IPS DF 4.7 (cell line): ENCODE measurements around the gene TSSC4.

Experiments
- DNase-seq: peaks from one replicate; pipeline ENCODE4 v3.0.0-alpha.2; 2013; ENCODE audit warnings: low spot score; ENCODE audit errors: extremely low read depth

TSSC4 gene

DNA sequence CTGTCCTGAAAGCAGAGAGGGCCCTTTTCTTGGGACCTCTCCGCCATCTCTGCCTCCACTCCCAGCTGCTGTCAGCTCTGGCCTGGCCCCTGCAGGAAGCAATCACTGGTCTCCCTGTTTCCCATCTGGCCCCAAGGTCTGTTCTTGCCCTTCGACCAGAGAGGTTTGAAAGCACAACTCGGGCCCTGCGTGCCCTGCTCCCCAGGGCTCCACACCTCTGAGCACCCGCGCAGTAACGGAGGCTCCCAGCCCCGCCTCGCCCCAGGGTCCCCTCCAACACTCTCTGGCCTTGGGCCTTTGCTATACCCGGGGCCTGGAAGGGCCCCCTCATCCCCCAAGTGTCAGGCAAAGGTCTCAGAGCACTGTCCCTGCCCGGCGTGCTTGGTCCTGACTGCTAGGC, 31.2 kb upstream of the TSSC4 start:
- no peak for DNase-seq

DNA sequence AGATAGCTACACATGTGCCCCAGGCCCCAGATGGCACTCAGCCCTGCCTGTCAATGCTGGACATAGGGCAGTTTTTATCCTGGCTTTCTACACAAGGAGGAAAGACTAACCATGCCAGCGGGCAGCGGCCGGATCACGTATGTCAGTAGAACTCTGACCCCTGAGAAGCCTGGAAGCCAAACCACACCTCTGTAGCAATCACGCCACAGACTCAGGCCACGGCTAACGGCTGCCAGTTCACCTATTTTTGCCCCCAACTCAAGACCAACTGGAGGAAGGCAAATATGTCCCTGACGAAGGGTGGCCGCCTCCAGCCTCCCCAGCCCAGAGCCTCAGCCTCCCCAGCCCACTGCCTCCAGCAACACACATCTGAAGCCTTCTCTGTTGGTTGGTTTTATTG, 30.7 kb upstream of the TSSC4 start:
- no peak for DNase-seq

DNA sequence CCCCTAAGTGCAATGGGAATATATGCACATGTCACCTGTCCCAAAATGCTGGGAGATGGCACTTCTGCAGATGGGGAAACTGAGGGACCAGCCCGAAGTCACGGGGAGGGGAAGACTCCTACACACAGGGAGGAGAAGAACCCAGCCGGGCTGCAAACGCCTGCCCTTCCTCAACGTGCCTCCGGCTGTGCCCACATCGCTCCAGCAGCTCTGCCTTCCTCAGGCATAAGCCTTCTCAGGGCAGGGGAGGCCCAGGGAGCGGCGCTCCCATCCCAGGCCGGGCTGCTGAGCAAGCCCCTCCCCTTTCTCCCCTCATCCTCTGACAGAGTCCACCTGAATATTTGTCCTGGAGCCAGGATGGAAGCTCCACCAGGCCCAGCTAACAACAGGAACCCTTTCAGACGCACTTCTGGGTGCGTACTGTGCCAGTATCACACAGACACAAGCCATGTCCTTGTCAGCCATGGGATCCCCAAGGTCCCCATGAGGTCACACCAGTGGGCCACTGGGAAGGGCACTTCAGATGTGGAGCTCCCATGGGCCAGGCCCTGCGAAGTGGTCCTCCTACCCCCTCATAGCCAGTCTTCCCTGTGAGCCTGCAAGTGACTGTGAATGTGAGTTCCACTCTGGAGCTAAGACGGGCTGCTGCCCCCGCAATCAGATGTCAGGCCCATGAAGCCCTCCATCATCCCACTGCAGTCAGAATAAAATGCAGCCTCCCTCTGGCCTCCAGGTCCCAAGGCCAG, 25.9 kb upstream of the TSSC4 start:
- no peak for DNase-seq

DNA sequence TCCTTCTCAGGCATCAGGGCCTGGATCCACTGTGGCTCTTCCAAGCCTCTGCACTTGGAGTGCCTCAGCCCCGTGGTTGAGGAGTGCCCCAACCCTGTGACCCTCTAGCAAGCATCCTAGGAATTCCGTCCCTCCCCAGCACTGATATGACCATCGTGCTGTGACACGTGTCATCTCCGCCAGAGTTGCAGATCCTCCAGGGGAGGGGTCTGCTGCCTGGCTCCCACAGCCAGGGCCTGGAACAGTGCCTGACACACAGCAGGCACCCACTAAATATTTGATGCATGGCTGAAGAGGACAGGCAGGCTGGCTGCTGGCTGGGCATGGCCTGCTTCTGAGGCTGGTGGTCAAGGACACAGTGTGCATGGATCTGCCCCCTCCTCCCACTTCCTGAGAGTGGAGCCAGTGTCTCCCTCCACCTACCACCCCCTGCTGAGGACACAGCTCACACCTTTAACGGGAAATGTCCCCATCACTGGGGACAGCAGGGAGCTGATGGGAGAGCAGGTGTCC, 25.2 kb upstream of the TSSC4 start:
- DNase-seq: no peak

DNA sequence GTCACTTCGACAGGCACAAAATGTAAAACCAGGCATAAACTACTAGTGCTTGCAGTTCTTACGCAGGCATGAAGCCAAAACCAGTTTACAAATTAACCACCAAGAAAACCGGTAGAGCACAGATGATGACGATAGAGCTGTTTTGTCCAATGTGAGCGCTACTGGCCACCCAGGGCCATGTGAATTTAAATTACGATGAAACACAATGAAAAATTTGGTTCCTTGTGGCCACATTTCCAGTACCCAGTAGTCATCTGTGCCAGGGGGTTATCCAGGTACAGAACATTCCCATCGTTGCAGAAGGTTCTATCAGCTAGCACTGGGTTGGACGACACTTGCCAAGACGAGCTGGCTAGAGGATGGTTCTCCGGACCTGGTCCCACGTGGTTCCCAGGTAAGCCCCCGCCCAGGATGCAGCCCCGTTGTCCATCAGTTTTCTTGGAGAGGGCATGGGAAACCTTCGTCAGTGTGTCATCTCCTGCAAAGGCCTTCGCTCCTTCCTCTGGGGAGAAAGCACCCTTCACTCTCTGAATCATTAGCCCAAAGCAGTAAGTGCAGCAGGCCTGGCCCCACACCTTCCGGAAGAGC, 24.5 kb upstream of the TSSC4 start:
- DNase-seq: no peak

DNA sequence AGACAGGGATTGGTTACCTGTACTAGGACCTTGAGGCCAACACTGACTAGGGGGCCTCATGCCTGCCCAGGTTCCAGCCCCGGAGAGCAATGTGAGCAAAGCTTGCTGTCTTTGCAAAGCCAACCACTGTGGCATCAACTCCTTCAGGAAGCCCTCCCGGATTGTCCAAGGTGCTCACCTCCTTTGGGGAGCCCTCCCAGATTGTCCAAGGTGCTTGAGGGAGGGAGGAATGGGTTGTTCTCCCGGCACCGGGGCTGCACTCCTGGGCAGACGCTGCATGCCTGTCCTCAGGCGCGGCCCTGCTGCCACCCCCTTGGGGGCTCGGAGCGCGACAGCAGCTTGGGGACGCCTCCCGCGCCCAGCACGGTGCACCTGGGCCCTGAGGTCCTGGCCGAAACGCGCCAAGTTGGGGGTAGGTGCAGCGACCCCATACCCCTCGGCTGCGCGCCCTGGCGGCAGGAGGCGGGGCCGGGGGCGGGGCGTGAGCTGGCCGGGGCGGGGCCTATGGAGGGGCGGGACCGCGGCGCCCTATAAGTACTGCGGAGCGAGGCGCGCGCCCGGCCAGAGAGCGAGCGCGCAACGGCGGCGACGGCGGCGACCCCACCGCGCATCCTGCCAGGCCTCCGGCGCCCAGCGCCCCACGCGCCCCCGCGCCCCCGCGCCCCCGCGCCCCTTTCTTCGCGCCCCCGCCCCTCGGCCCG, 23.6 kb upstream of the TSSC4 start, which contains the start of gene CD81:
Gene CD81, plus strand, starts transcription at position 560 of the 701 bp plus-strand sequence. CDS start 240 bp downstream, outside the sequence.
- no peak for DNase-seq

DNA sequence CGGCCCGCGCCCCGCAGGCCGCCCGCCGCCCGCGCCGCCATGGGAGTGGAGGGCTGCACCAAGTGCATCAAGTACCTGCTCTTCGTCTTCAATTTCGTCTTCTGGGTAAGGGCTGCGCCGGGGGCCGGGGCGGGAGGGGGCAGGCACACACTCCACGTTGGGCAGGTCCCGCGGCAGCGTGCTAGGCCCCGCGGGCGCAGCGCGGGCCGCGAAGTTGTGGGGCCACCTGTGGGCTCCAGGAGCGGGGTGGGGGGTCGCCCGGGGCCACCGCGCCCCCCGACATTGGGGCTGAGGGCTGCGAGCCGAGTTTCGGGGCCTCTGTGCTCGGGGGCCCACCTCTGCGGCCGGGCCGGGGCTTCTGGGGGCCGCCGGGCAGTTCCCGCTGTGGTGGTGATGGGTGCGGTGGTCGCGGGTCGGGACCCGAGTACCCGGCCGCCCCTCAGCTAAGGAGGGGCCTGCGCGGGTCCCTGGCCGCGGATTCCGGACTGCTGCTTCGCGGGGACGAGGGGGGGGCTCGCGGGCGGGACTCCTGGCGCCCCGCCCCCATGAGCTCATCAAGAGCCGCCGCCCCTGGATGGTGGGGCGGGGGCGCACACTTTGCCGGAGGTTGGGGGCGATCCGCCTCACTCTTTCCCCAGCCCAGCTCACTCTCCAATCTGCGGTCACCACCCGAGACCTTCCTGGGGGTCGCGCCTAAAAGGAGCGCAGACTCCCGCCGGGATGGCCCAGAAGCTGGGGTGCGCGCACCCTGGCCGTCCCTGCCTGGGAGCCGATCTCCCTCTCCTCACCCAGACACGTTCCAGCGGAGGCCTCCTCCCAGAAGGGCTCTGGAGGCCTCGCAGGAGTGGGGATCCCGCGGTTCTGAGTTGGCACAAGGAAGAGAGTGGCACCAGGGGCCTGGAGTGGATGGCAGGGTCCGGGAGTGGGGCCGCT, 22.8 kb upstream of the TSSC4 start:
- DNase-seq: no peak

DNA sequence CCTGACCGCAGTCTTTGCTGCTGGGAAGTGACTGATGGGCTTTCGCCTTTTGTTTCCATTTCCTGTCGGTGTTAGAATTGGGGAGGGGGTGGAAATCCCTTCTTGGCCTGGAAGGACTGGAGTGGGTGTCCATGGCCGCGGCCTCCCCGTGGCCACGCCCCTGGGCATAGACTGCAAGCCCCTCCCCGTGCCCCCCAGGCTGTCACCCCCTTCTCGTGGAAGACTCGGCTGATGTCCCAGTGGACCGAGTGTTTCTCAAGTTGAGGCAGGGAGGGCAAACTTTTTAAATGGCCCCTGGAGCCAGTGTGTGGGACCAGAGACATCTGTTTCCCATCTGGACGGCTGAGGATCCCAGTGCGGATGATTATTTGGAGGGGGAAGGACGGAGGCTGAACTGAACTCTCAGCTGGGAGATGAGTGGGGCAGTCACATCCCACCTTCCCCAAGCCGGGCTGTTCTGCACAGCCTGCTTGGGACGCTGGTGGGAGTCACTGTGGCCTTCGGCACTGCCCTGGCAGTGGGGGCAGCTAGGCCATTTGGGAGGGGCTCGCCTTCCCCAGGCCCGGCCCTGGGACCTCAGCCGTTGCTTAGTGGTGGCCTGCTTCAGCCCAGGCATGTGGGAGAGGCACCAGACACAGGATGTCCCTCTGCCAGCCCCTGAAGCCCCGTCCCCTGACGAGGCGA, 21.9 kb upstream of the TSSC4 start:
- DNase-seq: no peak

DNA sequence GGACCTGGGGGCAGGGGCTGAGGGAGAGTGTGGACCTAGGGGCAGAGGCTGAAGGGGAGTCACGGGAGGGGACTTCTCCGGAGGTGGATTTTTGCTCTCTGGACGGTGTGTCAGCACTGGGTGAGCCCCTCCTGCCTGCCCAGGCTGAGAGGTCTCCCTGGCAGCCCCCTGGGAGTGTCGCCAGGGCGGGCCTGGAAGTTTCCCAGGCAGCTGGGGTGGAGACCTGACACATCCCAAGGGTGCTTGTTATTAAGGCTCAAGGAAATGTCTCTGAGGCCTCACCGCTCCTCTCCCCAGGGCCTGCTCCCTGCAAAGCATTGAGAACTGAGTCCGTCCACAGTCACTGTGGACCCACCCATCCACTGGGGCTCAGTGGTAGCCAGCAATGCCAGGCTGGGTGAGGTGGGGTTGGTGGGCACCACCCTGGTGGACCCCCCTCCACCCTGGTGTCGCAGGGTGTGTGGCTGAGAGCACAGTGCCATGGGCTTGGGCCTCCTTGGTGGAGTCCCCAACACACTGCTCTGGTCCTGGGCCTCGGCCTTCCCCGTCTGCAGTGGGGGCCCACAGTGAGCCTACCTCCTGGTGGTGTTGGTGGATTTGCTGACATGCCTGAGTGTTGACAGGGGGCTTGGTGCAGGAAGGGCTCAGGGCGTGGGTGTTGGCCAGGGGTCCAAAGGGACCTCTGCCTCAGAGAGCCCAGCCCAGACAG, 20.9 kb upstream of the TSSC4 start:
- no peak for DNase-seq

DNA sequence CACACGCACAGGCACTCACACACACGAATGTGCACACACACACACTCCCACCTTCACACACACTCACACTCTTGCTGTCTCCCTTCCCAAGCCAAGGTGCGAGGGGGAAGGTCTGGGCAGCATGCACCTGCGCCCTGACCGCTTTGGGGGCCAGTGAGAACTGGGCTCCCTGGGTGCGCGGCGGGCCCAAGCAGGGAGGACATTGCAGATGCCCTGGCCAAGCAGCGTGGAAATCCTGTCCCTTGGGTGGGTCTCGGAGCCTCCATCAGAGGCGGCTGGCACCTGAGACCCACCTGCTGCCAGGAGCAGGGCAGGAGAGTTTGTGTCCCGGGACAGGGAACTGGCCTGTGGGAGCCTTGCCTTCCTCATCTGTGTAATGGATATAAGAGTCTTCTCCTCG, 20.2 kb upstream of the TSSC4 start:
- no peak for DNase-seq

DNA sequence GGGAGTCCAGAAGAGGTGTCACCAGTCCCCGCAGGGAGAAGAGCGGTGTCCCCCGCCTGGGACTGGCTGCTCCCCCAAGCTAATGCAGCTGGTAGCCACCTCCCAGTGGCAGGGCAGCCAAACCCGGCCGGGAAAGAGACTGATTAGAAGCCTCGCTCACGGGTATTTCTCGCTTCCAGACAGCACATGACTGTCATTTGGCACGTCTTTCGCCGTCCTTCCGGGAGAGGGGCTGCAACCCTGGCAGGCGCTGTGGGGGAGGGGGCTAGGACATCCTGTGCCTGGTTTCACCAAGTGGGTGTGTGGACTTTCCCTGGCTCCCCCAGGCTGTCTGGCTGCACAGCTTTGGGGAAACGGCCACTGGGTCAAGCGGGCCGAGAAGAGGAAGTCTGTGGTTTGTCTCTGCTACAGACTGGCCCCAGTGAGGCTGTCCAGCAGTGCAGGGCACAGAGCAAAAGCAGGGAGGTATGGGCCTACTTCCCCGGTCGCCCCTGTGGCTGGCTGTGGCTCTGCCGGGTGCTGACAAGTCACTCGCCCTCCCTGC, 19.7 kb upstream of the TSSC4 start:
- DNase-seq: no peak

DNA sequence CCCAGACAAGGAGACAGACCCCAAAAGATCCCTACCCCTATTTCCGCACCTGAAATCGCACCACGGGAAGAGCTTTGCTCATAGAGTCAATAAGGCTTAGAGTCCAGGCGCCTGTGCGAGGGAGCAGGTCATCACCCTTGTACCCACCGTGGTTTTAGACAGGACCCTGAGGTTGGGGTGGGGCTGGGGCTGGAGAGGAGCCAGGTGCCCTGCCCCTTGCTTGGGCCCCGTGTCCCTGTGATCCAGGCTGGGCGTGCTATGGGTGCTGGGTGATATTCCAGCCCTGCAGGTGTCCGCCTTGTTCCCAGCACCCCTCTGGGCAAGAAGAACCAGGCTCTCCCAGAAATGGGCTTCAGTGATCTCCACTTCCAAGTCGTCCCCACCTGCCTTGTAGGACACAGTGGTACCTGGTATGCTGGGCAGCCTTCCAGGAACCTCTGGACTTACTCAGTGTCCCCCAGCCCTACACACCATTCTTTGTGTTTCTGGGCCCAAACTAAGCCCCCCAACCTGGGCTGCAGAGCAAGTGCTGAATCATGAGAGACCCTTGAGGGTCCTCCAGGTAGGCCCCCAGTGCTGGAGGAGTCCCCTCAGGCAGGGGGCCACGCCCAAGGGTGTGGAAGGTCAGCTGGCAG, 18.9 kb upstream of the TSSC4 start:
- no peak for DNase-seq

DNA sequence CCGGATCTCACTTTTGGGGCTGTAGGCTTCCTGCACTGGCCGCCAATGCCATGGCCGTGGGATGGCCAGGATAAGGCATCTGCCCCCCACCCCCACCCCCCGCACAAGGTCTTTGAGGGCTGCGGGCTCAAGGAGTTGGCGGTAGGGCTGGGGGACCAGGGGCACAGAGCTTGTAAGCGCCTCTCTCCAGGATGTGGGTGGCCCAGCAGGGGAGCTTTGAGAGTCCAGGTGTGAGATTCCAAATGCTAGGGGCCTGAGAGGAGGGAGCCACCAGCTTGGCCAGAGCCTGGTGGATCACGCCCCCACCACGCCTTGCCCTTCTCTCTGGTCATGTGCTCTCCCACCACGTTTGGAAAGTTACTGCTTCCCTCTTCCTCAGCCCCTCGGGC, 18.4 kb upstream of the TSSC4 start:
- DNase-seq: no peak

DNA sequence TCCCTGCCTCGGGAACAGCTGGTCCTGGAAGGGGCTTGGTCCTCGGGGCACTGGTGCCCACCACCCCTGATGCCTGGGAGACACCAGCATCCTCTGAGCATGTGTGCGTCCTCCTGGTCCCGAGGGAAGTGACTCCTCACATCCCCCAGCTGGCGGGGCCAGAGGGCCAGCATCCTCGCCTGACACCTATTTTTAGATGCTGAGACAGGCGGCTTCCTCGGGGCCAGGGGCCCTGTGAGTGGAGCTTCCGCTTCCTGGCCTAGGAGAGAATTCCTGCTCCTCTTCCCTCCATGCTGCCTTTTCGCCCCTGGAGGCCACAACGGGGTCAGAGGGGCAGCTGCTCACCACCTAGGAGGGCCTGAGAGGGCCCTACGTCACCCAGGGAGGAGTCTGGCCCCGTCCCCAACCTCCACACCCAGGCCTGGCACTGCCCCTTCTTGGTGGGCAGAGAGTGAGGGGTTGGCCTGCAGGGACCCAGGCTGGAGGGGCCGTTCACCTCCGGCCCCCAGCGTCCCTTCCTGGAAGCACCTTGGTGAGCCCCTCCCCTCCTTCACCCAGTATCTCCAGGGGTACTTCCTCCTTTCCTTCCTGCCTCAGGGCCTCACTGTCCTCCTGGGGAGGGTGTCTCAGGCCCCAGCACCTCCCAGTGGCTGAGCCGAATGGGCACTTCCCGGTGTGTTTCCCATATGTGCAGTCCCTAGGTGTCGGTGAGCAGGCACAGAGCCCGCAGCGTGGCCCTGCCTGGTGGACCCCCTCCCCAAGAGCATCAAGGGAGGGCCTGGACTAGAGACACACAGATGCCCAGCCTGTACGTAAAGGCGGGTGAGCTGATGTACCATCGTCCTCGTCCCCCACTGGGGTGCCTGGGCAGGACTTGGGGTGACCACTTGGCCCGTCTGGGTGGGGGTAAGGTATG, 17.4 kb upstream of the TSSC4 start:
- DNase-seq: no peak

DNA sequence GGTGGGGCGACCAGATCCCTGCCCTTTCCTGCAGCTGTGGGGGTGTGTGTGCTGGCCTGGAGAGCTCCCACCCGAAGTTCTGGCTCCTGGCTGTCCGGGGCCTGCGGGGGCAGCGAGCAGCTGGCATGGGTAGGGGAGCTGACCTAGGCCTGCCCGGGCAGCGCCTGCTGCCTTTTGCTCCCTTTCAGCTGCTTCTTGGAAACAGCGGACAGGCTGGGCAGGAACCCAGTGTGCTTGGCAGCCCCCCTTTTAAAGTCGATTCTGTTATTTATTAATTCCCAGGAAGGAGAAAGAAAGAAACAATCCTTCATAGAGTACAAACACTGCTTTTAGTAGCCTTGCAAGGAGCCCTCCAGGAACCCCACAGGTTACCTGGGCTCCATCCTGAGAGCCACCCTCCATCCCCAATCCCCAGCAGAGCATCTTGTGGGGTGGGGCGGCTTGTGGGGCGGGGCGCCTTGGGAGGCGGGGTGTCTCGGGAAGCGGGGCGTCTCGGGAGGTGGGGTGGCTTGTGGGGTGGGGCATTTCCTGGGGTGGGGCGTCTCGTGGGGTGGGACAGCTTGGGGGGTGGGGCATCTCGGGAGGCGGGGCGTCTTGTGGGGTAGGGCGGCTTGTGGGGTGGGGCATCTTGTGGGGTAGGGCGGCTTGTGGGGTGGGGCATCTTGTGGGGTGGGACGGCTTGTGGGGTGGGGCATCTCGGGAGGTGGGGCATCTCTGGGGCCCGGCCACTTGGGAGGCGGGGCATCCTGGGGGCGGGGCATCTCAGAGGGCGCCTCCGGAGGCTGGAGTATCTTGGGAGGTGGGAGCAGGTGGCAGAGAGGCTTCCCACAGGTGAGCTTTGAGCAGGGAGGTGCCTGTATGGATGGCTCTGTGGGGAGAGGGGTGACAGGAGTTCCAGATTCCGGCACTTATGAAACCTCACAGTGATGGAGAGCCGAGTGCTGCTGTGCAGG, 16.4 kb upstream of the TSSC4 start:
- no peak for DNase-seq

DNA sequence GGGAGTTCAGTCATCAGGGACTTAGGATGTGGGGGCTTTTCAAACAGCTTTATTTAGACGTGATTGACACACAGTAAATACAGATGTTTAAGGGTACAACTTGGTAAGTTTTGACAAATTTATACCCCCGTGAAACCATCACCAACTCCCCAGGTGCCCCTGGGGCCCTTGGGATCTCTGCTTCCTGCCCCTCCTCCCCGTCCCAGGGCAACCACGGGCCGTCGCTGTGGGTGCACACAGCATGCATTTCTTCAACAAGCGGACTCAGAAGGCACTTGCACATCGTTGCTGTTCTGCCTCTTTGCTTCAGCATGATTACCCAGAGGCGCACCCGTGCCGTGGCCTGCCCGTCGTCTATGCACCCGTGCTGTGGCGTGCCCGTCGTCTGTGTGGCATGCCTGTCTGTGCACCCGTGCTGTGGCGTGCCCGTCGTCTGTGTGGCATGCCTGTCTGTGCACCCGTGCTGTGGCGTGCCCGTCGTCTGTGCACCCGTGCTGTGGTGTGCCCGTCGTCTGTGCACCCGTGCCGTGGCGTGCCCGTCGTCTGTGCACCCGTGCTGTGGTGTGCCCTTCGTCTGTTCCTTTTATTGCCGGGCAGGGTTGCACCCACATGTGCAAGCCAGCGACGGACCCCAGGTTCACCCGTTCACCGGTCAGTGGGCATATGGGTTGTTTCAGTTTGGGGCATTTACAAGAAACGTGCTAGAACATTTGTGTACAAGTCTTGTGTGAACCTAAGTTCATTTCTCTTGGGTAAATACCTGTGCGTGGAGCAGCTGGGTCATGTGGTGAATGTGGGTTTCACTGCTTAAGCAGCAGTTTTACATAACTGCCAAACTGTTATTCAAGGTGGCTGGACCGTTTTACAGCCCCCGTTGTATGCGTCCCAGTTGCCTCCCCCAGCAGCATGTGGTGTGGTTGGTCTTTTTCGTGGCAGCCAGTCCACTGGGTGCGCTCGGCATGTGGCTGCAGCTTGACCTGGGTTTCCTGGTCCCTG, 15.1 kb upstream of the TSSC4 start:
- DNase-seq: no peak
